Uterus (tissue), 4 donors: Measurements from ENCODE around the gene BABAM2. TPM values are rescaled to one million over a fixed set of nuclear protein-coding genes. Genes with fewer than 3 reads are reported as not detected.
"Not testable (repeated sequence)": the region's sequence is repeated elsewhere in the genome, so short reads cannot be mapped to it uniquely, and the experiment has no call there.

Experiments
- DNase-seq, 2 donors: peaks; one replicate each; pipeline ENCODE4 v3.0.0-alpha.2; 2019 to 2020
- H3K27ac ChIP-seq, 2 donors: fragments of 200-600 bp; sonication (generic); 1 replicate in 1 of 2; 2 replicates in 1 of 2; pipeline ENCODE4 v1.5.1; 2016 to 2018
- H3K27me3 ChIP-seq, 2 donors: fragments of 200-600 bp; sonication (generic); one replicate each; pipeline ENCODE4 v1.5.1; 2018 to 2019; ENCODE audit warnings: control low read depth in 1 of 2
- H3K36me3 ChIP-seq, 2 donors: fragments of 200-600 bp; sonication (generic); one replicate each; pipeline ENCODE4 v1.5.1; 2019; ENCODE audit warnings: control low read depth in 1 of 2
- H3K4me1 ChIP-seq, 2 donors: fragments of 200-600 bp; sonication (generic); one replicate each; pipeline ENCODE4 v1.5.1; 2018 to 2019; ENCODE audit warnings: control low read depth in 1 of 2
- H3K4me3 ChIP-seq, 2 donors: fragments of 200-600 bp; sonication (generic); 1 replicate in 1 of 2; 2 replicates in 1 of 2; pipeline ENCODE4 v1.5.1; 2018 to 2019; ENCODE audit warnings: mild to moderate bottlenecking in 1 of 2
- H3K9me3 ChIP-seq, 2 donors: fragments of 200-600 bp; sonication (generic); one replicate each; pipeline ENCODE4 v1.5.1; 2019; ENCODE audit warnings: control low read depth in 1 of 2
- CTCF ChIP-seq, 4 experiments: fragments of 200-600 bp in 2 of 4; fragments of 450-650 bp in 2 of 4; sonication (generic) in 2 of 4; IDR thresholded peaks; one replicate each; pipeline ENCODE4 v1.5.1; 2016 to 2019; ENCODE audit warnings: antibody characterized with exemption in 4 of 4, mild to moderate bottlenecking in 2 of 4, moderate library complexity in 1 of 4
- POLR2A ChIP-seq, 2 donors: fragments of 450-650 bp; IDR thresholded peaks; one replicate each; pipeline ENCODE4 v1.6.1; 2016; ENCODE audit warnings: antibody characterized with exemption in 2 of 2, mild to moderate bottlenecking in 1 of 2, moderate library complexity in 1 of 2
- intact Hi-C: fragments of 100-400 bp; cut with DNase I; formaldehyde crosslinking; loops from one replicate; pipeline ENCODE4 v1.15.1; 2023; ENCODE audit warnings: low total_unique reads
- total RNA-seq, 4 donors: library from RNA; depleted of rRNA in 3 of 4; stranded (reverse); fragments of >200 nt in 3 of 4; gene quantifications; one replicate each; pipeline versions ENCODE4 v1.1.0 to v1.2.4, GENCODE V29; 2014 to 2023
- donor health status: DM: yes; HTN: yes; CAD: no.

BABAM2 gene
- total RNA-seq, 4 donors from 2014 or later: 24.1 to 62.1 (median 32.5) TPM

DNA sequence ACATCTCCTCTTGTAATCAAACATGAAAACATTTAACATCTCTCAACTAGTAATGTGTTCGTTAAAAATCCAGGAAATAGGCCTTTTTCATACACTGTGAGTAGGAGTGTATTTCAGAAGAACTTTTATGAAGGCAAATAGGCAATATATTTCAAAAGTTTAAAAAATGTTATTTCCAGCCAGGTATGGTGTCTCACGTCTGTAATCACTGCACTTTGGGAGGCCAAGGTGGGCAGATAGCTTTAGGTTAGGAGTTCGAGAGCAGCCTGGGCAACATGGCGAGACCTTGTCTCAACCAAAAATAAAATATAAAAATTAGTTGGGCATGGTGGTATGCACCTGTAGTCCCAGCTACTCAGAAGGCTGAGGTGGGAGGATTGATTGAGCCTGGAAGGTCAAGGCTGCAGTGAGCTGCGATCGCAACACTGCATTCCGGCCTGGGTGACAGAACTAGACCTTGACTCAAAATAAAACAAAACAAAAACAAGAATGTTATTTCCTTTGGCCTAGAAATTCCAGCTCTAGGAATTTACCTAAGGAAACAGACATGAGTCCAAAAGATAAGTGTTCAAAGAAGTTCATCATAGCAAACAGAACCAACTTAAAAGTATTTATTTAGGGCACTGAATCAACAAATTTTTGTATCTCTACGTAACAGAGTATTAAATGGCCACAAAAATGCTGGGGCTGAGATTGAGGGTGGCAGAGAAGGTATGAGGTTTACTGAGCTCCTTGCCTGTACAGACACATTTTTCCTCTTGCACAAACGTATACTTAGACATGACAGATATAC is 15.2 kb upstream of the BABAM2 start:
- Histone ChIP-seq H3K36me3 (no peaks in the 10 kb centered on the region), H3K27ac (no peak overlapping the region), H3K27me3 (no peaks in the 10 kb centered on the region), H3K4me3 (no peak overlapping the region), H3K9me3 (peaks cover 0 to 3% of the 10 kb centered on the region in 2 donors), H3K4me1 (no peaks in the 10 kb centered on the region)
- intact Hi-C loops: no loop called here
- TF ChIP-seq POLR2A (IDR thresholded peaks at IDR 0.05) (no peak), CTCF (IDR thresholded peaks at IDR 0.05) (no peak)
- no peak for DNase-seq

GRCh38 chr2:27878825-27879224 is 11.7 kb upstream of the BABAM2 start:
- Histone ChIP-seq H3K36me3 (no peaks in the 10 kb centered on the region), H3K27ac (no peak overlapping the region), H3K4me1 (no peaks in the 10 kb centered on the region), H3K27me3 (no peaks in the 10 kb centered on the region), H3K4me3 (no peak overlapping the region), H3K9me3 (peaks cover 0 to 3% of the 10 kb centered on the region in 2 donors)
- TF ChIP-seq POLR2A (IDR thresholded peaks at IDR 0.05) (no peak), CTCF (IDR thresholded peaks at IDR 0.05) (no peak)
- DNase-seq: no peak
- intact Hi-C loops: no loop called here

GRCh38 chr2:27881815-27882583 is 8.5 kb upstream of the BABAM2 start:
- H3K4me3 ChIP-seq, H3K27ac ChIP-seq, intact Hi-C loops, H3K36me3 ChIP-seq, H3K9me3 ChIP-seq, H3K4me1 ChIP-seq, DNase-seq, H3K27me3 ChIP-seq: not testable (repeated sequence)

GRCh38 chr2:27882584-27882922 is 8.0 kb upstream of the BABAM2 start:
- intact Hi-C loops, H3K27ac ChIP-seq: not testable (repeated sequence)

GRCh38 chr2:27884601-27885000 is 5.9 kb upstream of the BABAM2 start:
- H3K27ac ChIP-seq: no peak overlapping the region
- H3K4me1 ChIP-seq: no peaks in the 10 kb centered on the region
- TF ChIP-seq CTCF (IDR thresholded peaks at IDR 0.05) (no peak), POLR2A (IDR thresholded peaks at IDR 0.05) (no peak)
- no peaks in the 10 kb centered on the region for H3K9me3 ChIP-seq
- intact Hi-C loops: no loop called here
- H3K27me3 ChIP-seq: no peaks in the 10 kb centered on the region
- no peak overlapping the region for H3K4me3 ChIP-seq
- DNase-seq: no peak
- H3K36me3 ChIP-seq: no peaks in the 10 kb centered on the region

More at GRCh38 chr2:27882584-27882922, 8.0 kb upstream of the BABAM2 start:
- H3K27me3 ChIP-seq, H3K4me1 ChIP-seq, H3K36me3 ChIP-seq, H3K4me3 ChIP-seq, DNase-seq, H3K9me3 ChIP-seq: not testable (repeated sequence)

GRCh38 chr2:27885234-27885633 is 5.3 kb upstream of the BABAM2 start:
- Histone ChIP-seq H3K4me3 (no peak overlapping the region), H3K27me3 (no peaks in the 10 kb centered on the region), H3K4me1 (no peaks in the 10 kb centered on the region), H3K9me3 (no peaks in the 10 kb centered on the region), H3K27ac (peak overlapping the region in 1 of 2 donors; percentile 9), H3K36me3 (no peaks in the 10 kb centered on the region)
- TF ChIP-seq POLR2A (IDR thresholded peaks at IDR 0.05): no peak
- no peak for TF ChIP-seq CTCF (IDR thresholded peaks at IDR 0.05)
- DNase-seq: no peak
- intact Hi-C loops: no loop called here
